ENCODE results near the gene FBXO42.

DNA sequence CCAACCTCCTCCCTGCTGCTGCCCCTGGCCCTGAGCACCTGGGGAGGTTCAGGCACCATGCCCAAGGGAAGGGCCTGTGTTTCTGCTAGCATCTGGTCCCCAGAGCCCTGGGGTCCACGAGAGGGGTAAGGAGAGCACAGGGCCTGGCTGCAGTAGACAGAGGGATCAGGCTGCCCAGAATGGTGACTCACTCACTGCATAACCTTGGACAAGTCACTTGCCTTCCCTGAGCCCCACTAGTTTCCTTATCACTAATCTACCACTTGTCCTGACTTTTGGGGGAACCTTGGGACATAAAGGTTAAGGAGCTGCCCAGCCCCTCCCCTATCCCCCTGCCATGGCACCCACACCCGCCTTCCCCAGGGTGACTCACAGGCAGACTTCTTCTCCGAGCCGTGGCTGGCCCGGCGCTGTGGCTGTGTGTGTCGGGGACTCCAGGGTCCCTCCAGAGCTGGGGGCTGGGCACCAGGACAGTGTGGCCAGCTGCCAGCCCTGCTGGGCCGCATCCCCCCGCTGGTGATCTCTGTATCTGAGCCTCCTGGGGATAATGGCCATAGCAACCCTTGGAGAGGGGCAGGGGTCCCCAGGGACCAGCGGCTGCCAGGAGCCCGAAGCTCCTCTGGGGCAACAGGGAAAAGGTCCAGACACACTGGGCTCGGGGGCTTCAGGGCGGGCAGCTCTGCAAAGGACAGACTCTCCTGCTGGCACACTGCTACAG, 143.9 kb downstream of the FBXO42 start:
- TF ChIP-seq MYC (IDR thresholded peaks at IDR 0.05; ENCODE audit: low read depth, low read length) (no peak), CTCF (IDR thresholded peaks at IDR 0.05; ENCODE audit: extremely low read depth in 1 of 2, insufficient read depth in 1 of 2, low read depth in 1 of 2, low read length in 2 of 2) (no peak), EZH2 (IDR thresholded peaks at IDR 0.05; ENCODE audit: borderline replicate concordance, low read depth, low read length, severe bottlenecking) (no peak)

Measured in endothelial cell of umbilical vein (primary cell).